ENCODE data around the gene GRM4.

GRM4 gene

DNA sequence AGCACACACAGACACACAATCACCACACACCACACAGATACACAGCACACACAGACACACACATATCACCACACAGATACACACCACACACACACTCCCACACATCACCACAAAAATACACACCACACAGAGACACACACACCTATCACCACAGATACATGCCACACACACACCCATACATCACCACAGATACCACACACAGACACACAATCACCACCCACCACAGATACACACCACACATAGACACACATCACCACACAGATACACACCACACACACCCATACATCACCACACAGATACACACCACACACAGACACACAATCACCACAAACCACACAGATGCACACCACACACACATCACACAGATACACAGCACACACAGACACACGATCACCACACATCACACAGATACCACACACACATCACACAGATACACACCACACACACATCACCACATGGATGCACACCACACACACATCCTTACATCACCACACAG lies 74.0 kb downstream of the GRM4 start:
- no peak overlapping the region for H3K4me3 ChIP-seq (replicated peaks in 1 of 2; ENCODE audit: low read depth in 2 of 2, low read length in 2 of 2)
- TF ChIP-seq, protein P1, sequence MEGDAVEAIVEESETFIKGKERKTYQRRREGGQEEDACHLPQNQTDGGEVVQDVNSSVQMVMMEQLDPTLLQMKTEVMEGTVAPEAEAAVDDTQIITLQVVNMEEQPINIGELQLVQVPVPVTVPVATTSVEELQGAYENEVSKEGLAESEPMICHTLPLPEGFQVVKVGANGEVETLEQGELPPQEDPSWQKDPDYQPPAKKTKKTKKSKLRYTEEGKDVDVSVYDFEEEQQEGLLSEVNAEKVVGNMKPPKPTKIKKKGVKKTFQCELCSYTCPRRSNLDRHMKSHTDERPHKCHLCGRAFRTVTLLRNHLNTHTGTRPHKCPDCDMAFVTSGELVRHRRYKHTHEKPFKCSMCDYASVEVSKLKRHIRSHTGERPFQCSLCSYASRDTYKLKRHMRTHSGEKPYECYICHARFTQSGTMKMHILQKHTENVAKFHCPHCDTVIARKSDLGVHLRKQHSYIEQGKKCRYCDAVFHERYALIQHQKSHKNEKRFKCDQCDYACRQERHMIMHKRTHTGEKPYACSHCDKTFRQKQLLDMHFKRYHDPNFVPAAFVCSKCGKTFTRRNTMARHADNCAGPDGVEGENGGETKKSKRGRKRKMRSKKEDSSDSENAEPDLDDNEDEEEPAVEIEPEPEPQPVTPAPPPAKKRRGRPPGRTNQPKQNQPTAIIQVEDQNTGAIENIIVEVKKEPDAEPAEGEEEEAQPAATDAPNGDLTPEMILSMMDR (IDR thresholded peaks at IDR 0.05; ENCODE audit: low read depth, low read length), result no peak
- no peak for DNase-seq (ENCODE audit: low read depth in 2 of 2)

- TF ChIP-seq, protein P1 (IDR thresholded peaks at IDR 0.05; ENCODE audit: low read depth, low read length), result no peak
- DNase-seq (ENCODE audit: low read depth in 2 of 2), result no peak
Measured at GRCh38 chr6:34071136-34071883, 74.6 kb downstream of the GRM4 start.

GRCh38 chr6:34070315-34071135 lies 75.4 kb downstream of the GRM4 start:
- TF ChIP-seq, protein P1 (IDR thresholded peaks at IDR 0.05; ENCODE audit: low read depth, low read length), result no peak
- DNase-seq (ENCODE audit: low read depth in 2 of 2), result no peak
- no peak overlapping the region for H3K4me3 ChIP-seq (replicated peaks in 1 of 2; ENCODE audit: low read depth in 2 of 2, low read length in 2 of 2)

More at GRCh38 chr6:34071136-34071883, 74.6 kb downstream of the GRM4 start:
- no peak overlapping the region for H3K4me3 ChIP-seq (replicated peaks in 1 of 2; ENCODE audit: low read depth in 2 of 2, low read length in 2 of 2)

GRCh38 chr6:34068462-34069044 lies 77.3 kb downstream of the GRM4 start:
- TF ChIP-seq, protein P1 (IDR thresholded peaks at IDR 0.05; ENCODE audit: low read depth, low read length), result no peak
- no peak overlapping the region for H3K4me3 ChIP-seq (replicated peaks in 1 of 2; ENCODE audit: low read depth in 2 of 2, low read length in 2 of 2)
- DNase-seq (ENCODE audit: low read depth in 2 of 2), result no peak

GRCh38 chr6:34067814-34068213 lies 78.1 kb downstream of the GRM4 start:
- TF ChIP-seq, protein P1 (IDR thresholded peaks at IDR 0.05; ENCODE audit: low read depth, low read length), result no peak
- H3K4me3 ChIP-seq (replicated peaks in 1 of 2; ENCODE audit: low read depth in 2 of 2, low read length in 2 of 2), result no peak overlapping the region
- DNase-seq (ENCODE audit: low read depth in 2 of 2), result no peak

DNA sequence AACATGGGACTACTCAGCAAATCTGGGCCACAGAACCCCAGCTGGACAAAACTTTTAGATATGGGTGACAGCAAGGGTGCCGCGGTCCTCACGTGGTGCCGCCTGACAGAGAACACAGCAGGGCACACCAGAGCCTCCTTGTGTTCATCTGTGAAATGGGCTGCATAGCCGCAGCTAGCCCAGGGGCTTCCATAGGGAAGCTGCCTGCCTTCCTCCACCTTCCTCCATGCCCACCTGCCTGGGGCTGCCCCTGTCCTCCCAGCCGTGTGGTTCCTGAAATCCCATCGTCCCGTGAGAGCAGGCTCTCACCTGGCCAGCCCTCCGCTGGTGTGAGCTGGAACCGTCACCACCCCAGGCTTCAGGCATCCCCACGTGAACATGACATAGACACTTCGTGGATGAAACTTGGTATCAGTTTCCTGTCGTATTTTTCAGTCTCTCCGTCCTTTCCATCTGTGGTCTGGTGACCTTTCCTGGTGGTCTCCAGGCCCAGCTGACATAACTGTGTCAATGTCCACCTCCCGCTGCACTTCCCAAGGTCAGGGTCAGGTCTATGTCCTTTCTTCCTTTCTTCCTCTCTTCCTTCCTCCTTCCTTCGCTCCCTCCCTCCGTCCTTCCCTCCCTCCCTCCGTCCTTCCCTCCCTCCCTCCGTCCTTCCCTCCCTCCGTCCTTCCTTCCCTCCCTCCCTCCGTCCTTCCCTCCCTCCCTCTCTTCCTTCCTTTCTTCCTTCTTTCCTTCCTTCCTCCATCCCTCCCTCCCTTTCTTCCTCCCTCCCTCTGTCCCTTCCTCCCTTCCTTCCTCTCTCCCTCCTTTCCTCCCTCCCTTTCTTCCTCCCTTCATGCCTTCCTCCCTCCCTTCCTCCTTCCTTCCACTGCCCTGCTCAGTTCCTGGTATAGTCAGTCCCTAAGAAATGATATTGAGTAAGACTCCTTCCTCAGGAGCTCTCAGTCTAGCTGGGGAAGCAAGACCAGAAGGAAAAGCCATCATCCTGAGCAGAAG lies 78.8 kb downstream of the GRM4 start:
- H3K4me3 ChIP-seq (replicated peaks in 1 of 2; ENCODE audit: low read depth in 2 of 2, low read length in 2 of 2), result no peak overlapping the region
- TF ChIP-seq, protein P1 (IDR thresholded peaks at IDR 0.05; ENCODE audit: low read depth, low read length), result no peak
- no peak for DNase-seq (ENCODE audit: low read depth in 2 of 2)

All from cardiac fibroblast (primary cell).